Neural crest cell (in vitro differentiated cells): ENCODE measurements around the gene FEM1B. TPM values are rescaled to one million over a fixed set of nuclear protein-coding genes. Genes with fewer than 3 reads are reported as not detected.

Source experiments
- DNase-seq: peaks from one replicate; pipeline ENCODE4 v3.0.0; 2021; ENCODE audit warnings: low read depth, mixed read lengths, low spot score
- H3K27ac Mint-ChIP-seq: one replicate; pipeline ENCODE4 v1.8.0; 2021; ENCODE audit warnings: mild to moderate bottlenecking, mixed read lengths; ENCODE audit not compliant: unreplicated experiment
- H3K27me3 Mint-ChIP-seq: 2 replicates; pipeline ENCODE4 v1.8.0; 2021; ENCODE audit warnings: low read depth, mild to moderate bottlenecking, mixed read lengths
- H3K36me3 Mint-ChIP-seq: 2 replicates; pipeline ENCODE4 v1.8.0; 2021; ENCODE audit warnings: low read depth, mild to moderate bottlenecking, mixed read lengths
- H3K4me1 Mint-ChIP-seq: 2 replicates; pipeline ENCODE4 v1.8.0; 2021; ENCODE audit warnings: mixed read lengths
- H3K4me3 Mint-ChIP-seq: one replicate; pipeline ENCODE4 v1.8.0; 2021; ENCODE audit warnings: mild to moderate bottlenecking, mixed read lengths
- H3K9me3 Mint-ChIP-seq: 2 replicates; pipeline ENCODE4 v1.8.0; 2021; ENCODE audit warnings: mixed read lengths
- total RNA-seq: library from RNA; stranded (reverse); gene quantifications from 2 replicates; pipeline ENCODE4 v1.2.1, GENCODE V29; 2021
- TF ChIP-seq, protein P1 (sequence below): fragments of 200-600 bp; sonication (generic); conservative IDR thresholded peaks from 2 replicates; pipeline ENCODE4 v1.5.0; 2021; ENCODE audit warnings: antibody characterized with exemption, mild to moderate bottlenecking

FEM1B gene
- total RNA-seq, 1 donor from 2014 or later = 61.4 TPM

DNA sequence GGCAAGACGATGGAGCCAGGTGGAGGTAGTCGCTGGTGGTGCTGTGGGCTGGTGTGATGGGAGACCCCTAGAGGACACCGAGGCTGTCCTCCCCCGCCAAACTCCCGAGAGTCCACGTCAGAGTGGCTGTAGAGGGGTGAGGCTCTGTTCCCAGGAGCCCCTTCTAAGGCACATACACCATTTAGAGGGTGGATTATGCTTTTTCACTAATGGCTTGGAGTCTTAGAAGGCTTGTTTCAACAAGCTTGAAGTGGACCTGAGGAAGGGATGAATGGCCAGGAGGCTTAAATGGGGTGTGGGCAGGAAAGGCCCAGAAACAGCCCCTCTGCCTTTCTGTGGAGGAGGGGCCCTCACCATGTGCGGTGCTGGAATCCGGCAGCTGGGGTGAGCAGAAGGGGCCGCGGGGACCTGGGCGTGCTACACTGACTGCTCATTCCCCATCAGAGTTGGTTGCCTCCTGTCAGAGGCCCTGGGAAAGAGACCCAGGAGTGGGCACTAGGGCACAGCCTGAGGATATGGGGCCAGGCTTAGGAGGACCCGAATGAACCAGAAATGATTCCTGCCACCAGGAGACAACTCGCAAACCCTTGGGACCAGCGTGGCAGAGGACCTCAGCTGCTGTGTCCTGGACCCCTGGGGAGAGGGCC lies 66.2 kb downstream of the FEM1B start:
- Mint-ChIP-seq H3K4me3 (no peak overlapping the region), H3K4me1 (peaks cover 13% of the 10 kb centered on the region), H3K9me3 (no peaks in the 10 kb centered on the region), H3K36me3 (no peaks in the 10 kb centered on the region), H3K27ac (no peak overlapping the region), H3K27me3 (no peaks in the 10 kb centered on the region)
- TF ChIP-seq, protein P1, sequence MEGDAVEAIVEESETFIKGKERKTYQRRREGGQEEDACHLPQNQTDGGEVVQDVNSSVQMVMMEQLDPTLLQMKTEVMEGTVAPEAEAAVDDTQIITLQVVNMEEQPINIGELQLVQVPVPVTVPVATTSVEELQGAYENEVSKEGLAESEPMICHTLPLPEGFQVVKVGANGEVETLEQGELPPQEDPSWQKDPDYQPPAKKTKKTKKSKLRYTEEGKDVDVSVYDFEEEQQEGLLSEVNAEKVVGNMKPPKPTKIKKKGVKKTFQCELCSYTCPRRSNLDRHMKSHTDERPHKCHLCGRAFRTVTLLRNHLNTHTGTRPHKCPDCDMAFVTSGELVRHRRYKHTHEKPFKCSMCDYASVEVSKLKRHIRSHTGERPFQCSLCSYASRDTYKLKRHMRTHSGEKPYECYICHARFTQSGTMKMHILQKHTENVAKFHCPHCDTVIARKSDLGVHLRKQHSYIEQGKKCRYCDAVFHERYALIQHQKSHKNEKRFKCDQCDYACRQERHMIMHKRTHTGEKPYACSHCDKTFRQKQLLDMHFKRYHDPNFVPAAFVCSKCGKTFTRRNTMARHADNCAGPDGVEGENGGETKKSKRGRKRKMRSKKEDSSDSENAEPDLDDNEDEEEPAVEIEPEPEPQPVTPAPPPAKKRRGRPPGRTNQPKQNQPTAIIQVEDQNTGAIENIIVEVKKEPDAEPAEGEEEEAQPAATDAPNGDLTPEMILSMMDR = no peak
- no peak for DNase-seq

GRCh38 chr15:68344600-68344999 lies 67.1 kb downstream of the FEM1B start:
- H3K27ac Mint-ChIP-seq = no peak overlapping the region
- no peak overlapping the region for H3K4me3 Mint-ChIP-seq
- peaks cover 13% of the 10 kb centered on the region for H3K4me1 Mint-ChIP-seq
- TF ChIP-seq, protein P1 = no peak
- no peaks in the 10 kb centered on the region for H3K9me3 Mint-ChIP-seq
- no peaks in the 10 kb centered on the region for H3K27me3 Mint-ChIP-seq
- no peaks in the 10 kb centered on the region for H3K36me3 Mint-ChIP-seq
- no peak for DNase-seq

Other genes starting within 250 kb of the FEM1B start
- gene PIAS1, start 223.4 kb upstream of the FEM1B start, total RNA-seq = 41.3 and 42.6 TPM in 2 replicates
- gene CALML4, start 72.4 kb upstream of the FEM1B start, total RNA-seq = 11.9 and 14.8 TPM in 2 replicates
- gene CLN6, start 48.0 kb upstream of the FEM1B start, total RNA-seq = 71.3 and 73.3 TPM in 2 replicates
- 0.18 and 0.51 TPM in 2 replicates for gene ITGA11, start 154.4 kb downstream of the FEM1B start, total RNA-seq